H1 (cell line): ENCODE data around the gene PIAS2. TPM values are rescaled to one million over a fixed set of nuclear protein-coding genes. Genes with fewer than 3 reads are reported as not detected.

ENCODE experiments used
- CTCF ChIA-PET: fragments of 300-600 bp; sonication (Branson Sonifier 250); formaldehyde crosslinking; loops from one replicate; lab custom pipeline; 2021; ENCODE audit not compliant: partially characterized antibody; lab: Charles Lee
- POLR2A ChIA-PET: fragments of 300-600 bp; sonication (Branson Sonifier 250); formaldehyde crosslinking; loops from one replicate; lab custom pipeline; 2021; ENCODE audit warnings: inconsistent platforms; ENCODE audit not compliant: partially characterized antibody; lab: Charles Lee
- DNase-seq, 2 experiments: peaks; one replicate each; pipeline versions ENCODE4 v3.0.0 to v3.0.0-alpha.2; 2010 to 2022; ENCODE audit warnings: low spot score in 2 of 2, low read depth in 1 of 2, mixed read lengths in 1 of 2
- FAIRE-seq: peaks from 2 replicates; lab custom pipeline; 2011; peaks lifted over from hg19 to GRCh38; lab: Jason Lieb, UNC
- H2AFZ ChIP-seq: 2 replicates; pipeline ENCODE4 v1.8.1; 2012; ENCODE audit warnings: low read length, inconsistent platforms
- H2AK5ac ChIP-seq: 2 replicates; pipeline ENCODE4 v1.6.1; 2013; ENCODE audit warnings: low read depth, low read length
- H2BK120ac ChIP-seq: replicated peaks from 2 replicates; pipeline ENCODE3; 2013; ENCODE audit warnings: low read depth, low read length, inconsistent platforms
- H2BK12ac ChIP-seq: 2 replicates; pipeline ENCODE4 v1.6.1; 2013; ENCODE audit warnings: low read depth, low read length
- H2BK15ac ChIP-seq: 2 replicates; pipeline ENCODE4 v1.6.1; 2013; ENCODE audit warnings: low read length
- H2BK20ac ChIP-seq: 2 replicates; pipeline ENCODE4 v1.6.1; 2013; ENCODE audit warnings: low read length
- H2BK5ac ChIP-seq: 2 replicates; pipeline ENCODE4 v1.6.1; 2013; ENCODE audit warnings: low read depth, low read length
- H3K14ac ChIP-seq: 2 replicates; pipeline ENCODE4 v1.6.1; 2013; ENCODE audit warnings: inconsistent platforms; ENCODE audit not compliant: insufficient read length
- H3K18ac ChIP-seq: 2 replicates; pipeline ENCODE4 v1.6.1; 2013; ENCODE audit warnings: low read length; ENCODE audit errors: extremely low read depth
- H3K23ac ChIP-seq: 2 replicates; pipeline ENCODE4 v1.6.1; 2013; ENCODE audit warnings: inconsistent platforms; ENCODE audit not compliant: insufficient read length
- H3K23me2 ChIP-seq: 2 replicates; pipeline ENCODE4 v1.6.1; 2013; ENCODE audit warnings: low read depth, low read length
- H3K27ac ChIP-seq: 2 replicates; pipeline ENCODE4 v1.6.1; 2011; ENCODE audit warnings: low read depth, low read length, inconsistent platforms
- H3K27me3 ChIP-seq, 4 experiments: replicated peaks in 1 of 4; 1 replicate in 1 of 4; 2 replicates in 3 of 4; pipeline versions ENCODE4 v1.6.1 to v1.8.1; 2011 to 2013; ENCODE audit warnings: low read length in 3 of 4, mild to moderate bottlenecking in 3 of 4, inconsistent platforms in 2 of 4, mixed read lengths in 2 of 4, moderate library complexity in 1 of 4; ENCODE audit not compliant: control insufficient read depth in 3 of 4, insufficient read depth in 3 of 4; ENCODE audit errors: extremely low read depth in 1 of 4
- H3K36me3 ChIP-seq, 4 experiments: 2 replicates each; pipeline versions ENCODE4 v1.6.1 to v1.8.1; 2011 to 2013; ENCODE audit warnings: mild to moderate bottlenecking in 4 of 4, low read length in 3 of 4, moderate library complexity in 2 of 4, control low read depth in 1 of 4, inconsistent platforms in 1 of 4; ENCODE audit not compliant: insufficient read depth in 4 of 4, control insufficient read depth in 2 of 4
- H3K4ac ChIP-seq: replicated peaks from 2 replicates; pipeline ENCODE3; 2013; ENCODE audit warnings: low read length, low read depth, mixed read lengths, inconsistent platforms; ENCODE audit not compliant: insufficient read length
- H3K4me1 ChIP-seq, 4 experiments: replicated peaks in 1 of 4; 1 replicate in 1 of 4; 2 replicates in 3 of 4; pipeline versions ENCODE4 v1.6.1 to v1.8.1; 2011 to 2013; ENCODE audit warnings: low read length in 3 of 4, inconsistent platforms in 2 of 4, mixed read lengths in 1 of 4; ENCODE audit not compliant: insufficient read depth in 4 of 4, control insufficient read depth in 3 of 4
- H3K4me2 ChIP-seq, 2 experiments: 2 replicates each; pipeline versions ENCODE4 v1.6.1 to v1.8.1; 2011 to 2013; ENCODE audit warnings: low read depth in 2 of 2, low read length in 2 of 2, control low read depth in 1 of 2, inconsistent platforms in 1 of 2, mild to moderate bottlenecking in 1 of 2; ENCODE audit not compliant: insufficient read depth in 1 of 2
- H3K4me3 ChIP-seq, 4 experiments: fragments of 200-600, 300-600 bp in 1 of 4; sonication (generic), shearing (Covaris generic), sonication (Bioruptor Twin) in 1 of 4; 2 replicates each; pipeline versions ENCODE4 v1.5.1 to v1.8.1; 2011 to 2016; ENCODE audit warnings: low read length in 4 of 4, low read depth in 3 of 4, control low read depth in 2 of 4, inconsistent platforms in 2 of 4, mild to moderate bottlenecking in 2 of 4, mixed read lengths in 1 of 4, moderate library complexity in 1 of 4; ENCODE audit not compliant: insufficient read depth in 2 of 4; ENCODE audit errors: extremely low read depth in 1 of 4
- H3K56ac ChIP-seq: replicated peaks from 2 replicates; pipeline ENCODE3; 2013; ENCODE audit warnings: low read depth, mild to moderate bottlenecking, mixed read lengths, low read length, inconsistent platforms; ENCODE audit not compliant: insufficient read length
- H3K79me1 ChIP-seq: 2 replicates; pipeline ENCODE4 v1.6.1; 2013; ENCODE audit warnings: low read depth, low read length, control low read depth
- H3K79me2 ChIP-seq, 2 experiments: 2 replicates each; pipeline versions ENCODE4 v1.6.1 to v1.8.1; 2012 to 2013; ENCODE audit warnings: low read length in 2 of 2, mild to moderate bottlenecking in 2 of 2, inconsistent platforms in 1 of 2; ENCODE audit not compliant: insufficient read depth in 2 of 2, control insufficient read depth in 1 of 2
- H3K9ac ChIP-seq, 4 experiments: replicated peaks in 1 of 4; 1 replicate in 1 of 4; 2 replicates in 3 of 4; pipeline versions ENCODE4 v1.6.1 to v1.8.1; 2011 to 2013; ENCODE audit warnings: low read depth in 3 of 4, low read length in 3 of 4, control low read depth in 2 of 4, mild to moderate bottlenecking in 2 of 4, moderate library complexity in 2 of 4, inconsistent platforms in 1 of 4; ENCODE audit errors: extremely low read depth in 1 of 4
- H3K9me3 ChIP-seq, 2 experiments: 2 replicates each; pipeline versions ENCODE4 v1.6.1 to v1.8.1; 2012 to 2013; ENCODE audit warnings: mild to moderate bottlenecking in 2 of 2, moderate library complexity in 2 of 2, control low read depth in 1 of 2, inconsistent platforms in 1 of 2, low read depth in 1 of 2, low read length in 1 of 2, mixed read lengths in 1 of 2; ENCODE audit not compliant: insufficient read depth in 2 of 2
- H4K20me1 ChIP-seq, 2 experiments: replicated peaks in 1 of 2; 2 replicates each; pipeline versions ENCODE3 to v1.8.1; 2011 to 2013; ENCODE audit warnings: inconsistent platforms in 2 of 2, low read length in 2 of 2, mild to moderate bottlenecking in 1 of 2; ENCODE audit not compliant: insufficient read depth in 2 of 2, control insufficient read depth in 1 of 2
- H4K5ac ChIP-seq: 2 replicates; pipeline ENCODE4 v1.6.1; 2013; ENCODE audit warnings: low read length, low read depth, mixed read lengths, inconsistent platforms; ENCODE audit not compliant: insufficient read length
- H4K8ac ChIP-seq: 2 replicates; pipeline ENCODE4 v1.8.0; 2013; ENCODE audit warnings: mild to moderate bottlenecking, moderate library complexity, low read length, inconsistent platforms; ENCODE audit not compliant: insufficient read depth; ENCODE audit errors: extremely low read depth
- H4K91ac ChIP-seq: replicated peaks from 2 replicates; pipeline ENCODE3; 2013; ENCODE audit warnings: low read length, mixed read lengths, inconsistent platforms; ENCODE audit not compliant: insufficient read length
- CBX5 ChIP-seq: fragments of 300-800, 300-1000 bp; sonication (generic); IDR thresholded peaks from 2 replicates; pipeline ENCODE4 v1.7.1; 2016; ENCODE audit warnings: antibody characterized with exemption, low read length, low read depth
- CREB1 ChIP-seq: IDR thresholded peaks from 2 replicates; pipeline ENCODE4 v1.6.1; 2012; ENCODE audit warnings: inconsistent platforms
- EP300 ChIP-seq, 2 experiments: IDR thresholded peaks; 1 replicate in 1 of 2; 2 replicates in 1 of 2; pipeline ENCODE4 v1.6.1; 2011 to 2012; ENCODE audit warnings: low read depth in 2 of 2, low read length in 2 of 2, mild to moderate bottlenecking in 2 of 2, borderline replicate concordance in 1 of 2, inconsistent platforms in 1 of 2, moderate library complexity in 1 of 2
- FOSL1 ChIP-seq: IDR thresholded peaks from 2 replicates; pipeline ENCODE4 v1.6.1; 2011; ENCODE audit warnings: mild to moderate bottlenecking, low read depth, low read length, moderate library complexity; ENCODE audit not compliant: insufficient read depth
- RFX5 ChIP-seq: IDR thresholded peaks from 2 replicates; pipeline ENCODE4 v1.6.1; 2011; ENCODE audit warnings: low read depth, low read length, improper control_type of control experiment, borderline replicate concordance
- RNF2 ChIP-seq: fragments of 200-900, 300-1000 bp; sonication (generic); IDR thresholded peaks from 2 replicates; pipeline ENCODE4 v1.7.1; 2016; ENCODE audit warnings: borderline replicate concordance, low read depth, mild to moderate bottlenecking, antibody characterized with exemption, low read length; ENCODE audit not compliant: poor library complexity, severe bottlenecking; ENCODE audit errors: missing control alignments
- SP4 ChIP-seq: IDR thresholded peaks from 2 replicates; pipeline ENCODE4 v1.6.1; 2012; ENCODE audit warnings: low read length, inconsistent platforms
- SRF ChIP-seq: IDR thresholded peaks from 2 replicates; pipeline ENCODE4 v1.6.1; 2011; ENCODE audit warnings: mild to moderate bottlenecking, low read depth, low read length, moderate library complexity
- TAF7 ChIP-seq: optimal IDR thresholded peaks from 2 replicates; pipeline ENCODE3; 2011; ENCODE audit warnings: low read depth, mild to moderate bottlenecking, inconsistent platforms, low read length, moderate library complexity, borderline replicate concordance
- ZNF274 ChIP-seq: IDR thresholded peaks from 2 replicates; pipeline ENCODE4 v1.7.0; 2012; ENCODE audit warnings: low read length, borderline replicate concordance; ENCODE audit errors: extremely low read depth
- polyA plus RNA-seq, 7 experiments: library from polyadenylated mRNA; depleted of rRNA in 3 of 7; stranded (reverse) in 5 of 7; unstranded in 2 of 7; fragments of >200 nt in 5 of 7; fragments of 200-250 nt in 2 of 7; gene quantifications; 1 replicate in 5 of 7; 2 replicates in 1 of 7; 4 replicates in 1 of 7; pipeline versions ENCODE4 v1.2.1 to v1.2.3, GENCODE V29; 2011 to 2013; ENCODE audit warnings: missing spikeins in 2 of 7, mixed read lengths in 2 of 7
- total RNA-seq: library from RNA; stranded (reverse); fragmentation: NEBNext Ultra II Directional; extraction: Animal tissue kit (Norgen Biotek cat#: 25700); gene quantifications from 2 replicates; pipeline ENCODE4 v1.2.1, GENCODE V29; 2021

Gene PIAS2
- total and polyA plus RNA-seq, 2 of the 8 experiments (the other 6 are each of a cell fraction or from before 2014, with no cell fraction given): 20.1 to 53.9 TPM

GRCh38 chr18:46831434-46831833 lies 85.9 kb downstream of the PIAS2 start:
- Histone ChIP-seq H3K4me1 (no peaks in the 10 kb centered on the region), H3K9ac (no peak overlapping the region), H3K79me2 (no peaks in the 10 kb centered on the region), H3K27me3 (no peaks in the 10 kb centered on the region), H4K20me1 (peaks cover 0 to 1% of the 10 kb centered on the region in 2 experiments), H3K18ac (no peak overlapping the region), H3K4me3 (no peak overlapping the region), H4K5ac (no peak overlapping the region), H3K36me3 (peaks cover 2 to 43% (median 13%) of the 10 kb centered on the region in 4 experiments; a peak in 7 of 8 replicates), H2BK5ac (no peak overlapping the region), H3K23ac (no peak overlapping the region), H3K4me2 (no peak overlapping the region), H2BK120ac (no peak overlapping the region), H3K56ac (no peak overlapping the region), H2BK15ac (no peak overlapping the region), H4K8ac (no peak overlapping the region), H2BK12ac (no peak overlapping the region), H3K23me2 (no peaks in the 10 kb centered on the region), H2AFZ (no peak overlapping the region), H3K9me3 (no peaks in the 10 kb centered on the region), H3K79me1 (no peaks in the 10 kb centered on the region), H4K91ac (no peak overlapping the region), H3K14ac (no peak overlapping the region), H3K27ac (no peak overlapping the region), H2AK5ac (no peak overlapping the region), H3K4ac (no peak overlapping the region)
- no peak for FAIRE-seq
- CTCF ChIA-PET: interaction anchor here (0.6 kb wide), 1 partner anchor 206 kb away, joined by 3 read pairs; no protein-coding TSS in a partner anchor
- no peak for DNase-seq
- TF ChIP-seq CREB1: no peak
- TF ChIP-seq RNF2: no peak
- no peak for TF ChIP-seq TAF7
- TF ChIP-seq ZNF274: no peak
- TF ChIP-seq CBX5: no peak
- no peak for TF ChIP-seq RFX5
- TF ChIP-seq SP4: no peak
- no peak for TF ChIP-seq FOSL1
- TF ChIP-seq SRF: no peak
- TF ChIP-seq EP300 (IDR thresholded peaks at IDR 0.05; ENCODE audit: borderline replicate concordance in 1 of 2, low read depth in 2 of 2, low read length in 2 of 2): no peak
- TF ChIP-seq, all 59 proteins: peak for 0
- POLR2A ChIA-PET: interaction anchor here (1.4 kb wide), 1 partner anchor 12 kb away, joined by 4 read pairs; no protein-coding TSS in a partner anchor
- H2BK20ac ChIP-seq: no peak overlapping the region
